Peyer's patch (tissue), 4 donors: ENCODE data around the gene SKAP2. TPM values are rescaled to one million over a fixed set of nuclear protein-coding genes. Genes with fewer than 3 reads are reported as not detected.

Experiments used
- DNase-seq, 3 donors: peaks; one replicate each; pipeline ENCODE4 v3.0.0-alpha.2; 2017 to 2019
- H3K27ac ChIP-seq, 4 donors: fragments of 200-600 bp; sonication (generic); one replicate each; pipeline ENCODE4 v1.5.1; 2016 to 2019
- H3K27me3 ChIP-seq, 2 donors: fragments of 200-600 bp; sonication (generic); one replicate each; pipeline ENCODE4 v1.5.1; 2019
- H3K36me3 ChIP-seq, 3 donors: fragments of 200-600 bp; sonication (generic); one replicate each; pipeline ENCODE4 v1.5.1; 2016 to 2019
- H3K4me1 ChIP-seq, 4 donors: fragments of 200-600 bp; sonication (generic); one replicate each; pipeline ENCODE4 v1.5.1; 2016 to 2019
- H3K4me3 ChIP-seq, 4 donors: fragments of 200-600 bp; sonication (generic); 1 replicate in 3 of 4; 2 replicates in 1 of 4; pipeline ENCODE4 v1.5.1; 2016 to 2019; ENCODE audit warnings: mild to moderate bottlenecking in 1 of 4
- H3K9me3 ChIP-seq, 4 donors: fragments of 200-600 bp; sonication (generic); one replicate each; pipeline ENCODE4 v1.5.1; 2016 to 2019; ENCODE audit warnings: mild to moderate bottlenecking in 1 of 4
- CTCF ChIP-seq, 6 experiments: fragments of 450-650 bp in 4 of 6; fragments of 200-600 bp in 2 of 6; sonication (generic) in 1 of 6; IDR thresholded peaks; one replicate each; pipeline ENCODE4 v1.5.1; 2017 to 2019; ENCODE audit warnings: antibody characterized with exemption in 6 of 6, mild to moderate bottlenecking in 3 of 6, moderate library complexity in 1 of 6
- POLR2A ChIP-seq, 2 donors: fragments of 450-650 bp; IDR thresholded peaks; one replicate each; pipeline ENCODE4 v1.5.1; 2017; ENCODE audit warnings: antibody characterized with exemption in 2 of 2, mild to moderate bottlenecking in 2 of 2, moderate library complexity in 2 of 2
- total RNA-seq, 4 donors: library from RNA; depleted of rRNA; stranded (reverse); fragments of >200 nt; gene quantifications; one replicate each; pipeline ENCODE4 v1.1.0, GENCODE V29; 2016

The SKAP2 gene
- total RNA-seq, 4 donors from 2014 or later = 32.2 to 101 (median 37.9) TPM

GRCh38 chr7:26690135-26690805, 174.1 kb downstream of the SKAP2 start:
- Histone ChIP-seq H3K27ac (no peak overlapping the region), H3K36me3 (no peaks in the 10 kb centered on the region), H3K27me3 (no peaks in the 10 kb centered on the region), H3K9me3 (no peaks in the 10 kb centered on the region), H3K4me3 (no peak overlapping the region), H3K4me1 (peaks cover 0 to 15% (median 0%) of the 10 kb centered on the region in 4 donors)
- no peak for TF ChIP-seq POLR2A (IDR thresholded peaks at IDR 0.05)
- no peak for TF ChIP-seq CTCF (IDR thresholded peaks at IDR 0.05)
- no peak for DNase-seq

- Histone ChIP-seq H3K9me3 (no peaks in the 10 kb centered on the region), H3K4me3 (no peak overlapping the region), H3K27me3 (no peaks in the 10 kb centered on the region), H3K36me3 (no peaks in the 10 kb centered on the region), H3K27ac (no peak overlapping the region), H3K4me1 (peaks cover 0 to 15% (median 0%) of the 10 kb centered on the region in 4 donors)
- TF ChIP-seq POLR2A (IDR thresholded peaks at IDR 0.05) (no peak), CTCF (IDR thresholded peaks at IDR 0.05) (no peak)
- no peak for DNase-seq
These were observed 175.4 kb downstream of the SKAP2 start for GRCh38 chr7:26688936-26689506.

GRCh38 chr7:26688388-26688787, 176.0 kb downstream of the SKAP2 start:
- Histone ChIP-seq H3K27ac (no peak overlapping the region), H3K4me1 (peaks cover 0 to 15% (median 0%) of the 10 kb centered on the region in 4 donors), H3K4me3 (no peak overlapping the region), H3K36me3 (no peaks in the 10 kb centered on the region), H3K27me3 (no peaks in the 10 kb centered on the region), H3K9me3 (no peaks in the 10 kb centered on the region)
- TF ChIP-seq POLR2A (IDR thresholded peaks at IDR 0.05) (no peak), CTCF (IDR thresholded peaks at IDR 0.05) (no peak)
- no peak for DNase-seq

- no peak overlapping the region for H3K27ac ChIP-seq
- TF ChIP-seq CTCF (IDR thresholded peaks at IDR 0.05) = no peak
- no peak for TF ChIP-seq POLR2A (IDR thresholded peaks at IDR 0.05)
- H3K9me3 ChIP-seq = no peaks in the 10 kb centered on the region
- DNase-seq = no peak
- no peaks in the 10 kb centered on the region for H3K36me3 ChIP-seq
- H3K4me1 ChIP-seq = peaks cover 0 to 15% (median 0%) of the 10 kb centered on the region in 4 donors
- H3K4me3 ChIP-seq = no peak overlapping the region
- H3K27me3 ChIP-seq = no peaks in the 10 kb centered on the region
These were observed 177.4 kb downstream of the SKAP2 start for GRCh38 chr7:26687032-26687431.

- DNase-seq = no peak
- Histone ChIP-seq H3K27ac (no peak overlapping the region), H3K4me3 (no peak overlapping the region), H3K36me3 (no peaks in the 10 kb centered on the region), H3K9me3 (no peaks in the 10 kb centered on the region), H3K27me3 (no peaks in the 10 kb centered on the region), H3K4me1 (peaks cover 0 to 15% (median 0%) of the 10 kb centered on the region in 4 donors)
- TF ChIP-seq POLR2A (IDR thresholded peaks at IDR 0.05) (no peak), CTCF (IDR thresholded peaks at IDR 0.05) (peak; percentile 41 to 83 (median 70))
These were observed 177.9 kb downstream of the SKAP2 start for GRCh38 chr7:26686448-26686981.
